Renal cortex interstitium (tissue), 11 donors: ENCODE measurements around the gene C3orf70. TPM values are rescaled to one million over a fixed set of nuclear protein-coding genes. Genes with fewer than 3 reads are reported as not detected.

ENCODE experiments used
- DNase-seq, 11 donors: peaks; one replicate each; pipeline ENCODE4 v3.0.0-alpha.2; 2013; ENCODE audit warnings: low read depth in 9 of 11, low spot score in 4 of 11; ENCODE audit errors: extremely low read depth in 1 of 11
- polyA plus RNA-seq, 3 donors: library from polyadenylated mRNA; unstranded; fragments of 120-200 nt; gene quantifications; one replicate each; pipeline ENCODE4 v1.2.1, GENCODE V29; 2013; ENCODE audit not compliant: insufficient read length in 3 of 3

Gene C3orf70
- polyA plus RNA-seq, 3 donors: 6.8 to 9.2 (median 9.1) TPM

- DNase-seq: no peak
These were observed 122.5 kb downstream of the C3orf70 start for GRCh38 chr3:185030399-185030798.

GRCh38 chr3:185029086-185029485, 123.8 kb downstream of the C3orf70 start:
- no peak for DNase-seq

- DNase-seq: no peak
These were observed 124.7 kb downstream of the C3orf70 start for GRCh38 chr3:185028121-185028520.

Other genes with a start within 250 kb of the C3orf70 start
- gene EHHADH, start 101.0 kb upstream of the C3orf70 start, polyA plus RNA-seq: 10 to 100 TPM; 26.3 to 31.7 (median 30.9) TPM
- gene MAP3K13, start 210.1 kb upstream of the C3orf70 start, polyA plus RNA-seq: 10 to 100 TPM; 45.8 to 68.2 (median 47.5) TPM